ENCODE data around the gene COPS3. TPM values are rescaled to one million over a fixed set of nuclear protein-coding genes. Genes with fewer than 3 reads are reported as not detected.

COPS3 gene
- total and polyA plus RNA-seq, 9 of the 15 experiments (the other 6 are each of a cell fraction or from before 2014, with no cell fraction given) = 92.4 to 295 (median 167) TPM

DNA sequence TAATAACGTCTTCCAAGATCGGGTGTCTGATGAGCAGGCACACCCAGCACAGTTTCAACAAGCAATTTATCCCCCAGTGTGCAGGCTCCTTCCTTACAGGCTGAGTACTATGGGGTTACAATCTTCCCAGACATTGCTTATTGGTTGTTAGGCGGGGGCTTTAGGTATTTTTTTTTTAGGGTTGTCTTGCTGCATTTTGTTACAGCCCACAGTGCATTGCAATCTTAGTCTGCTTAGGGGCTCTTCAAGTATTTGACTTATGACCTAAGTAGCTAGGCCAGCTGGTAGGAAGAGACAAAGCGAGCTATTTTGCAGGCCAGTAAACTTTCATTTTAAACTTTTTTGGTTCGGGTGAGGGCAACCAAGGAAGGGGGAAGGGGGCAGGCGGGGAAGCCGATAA, 80.7 kb downstream of the COPS3 start:
- no peak for ATAC-seq
- no TSS peak for BruUV-seq (replicated peaks)
- WGBS (ENCODE audit: insufficient coverage, low coverage, missing lambda C conversion rate) = 89% methylated on average over 5 of the region's 7 CpGs
- CTCF ChIA-PET (ENCODE audit: low intra/inter-chr PET ratio) = no interaction called here
- Histone ChIP-seq H2AFZ (ENCODE audit: low read depth, low read length) (no peak overlapping the region), H3K4me3 (no peak overlapping the region), H3K4me1 (replicated peaks in 1 of 2; ENCODE audit: control insufficient read depth in 2 of 2, insufficient read depth in 2 of 2, low read length in 2 of 2) (peaks cover 10 to 20% of the 10 kb centered on the region in 2 experiments; a peak in 4 of 5 replicates), H3K4me2 (ENCODE audit: insufficient read depth, low read length) (no peak overlapping the region), H3K9me3 (replicated peaks; ENCODE audit: control insufficient read depth, insufficient read depth, low read depth, low read length) (no peaks in the 10 kb centered on the region), H3K27me3 (ENCODE audit: control insufficient read depth in 2 of 2, insufficient read depth in 2 of 2, low read length in 2 of 2) (no peaks in the 10 kb centered on the region), H3K36me3 (ENCODE audit: control insufficient read depth, insufficient read depth, low read length) (peaks cover 48% of the 10 kb centered on the region; the same call in 2 of the 3 replicates), H3K9me1 (ENCODE audit: control insufficient read depth, insufficient read depth, low read length) (no peaks in the 10 kb centered on the region), H3K27ac (ENCODE audit: extremely low read depth, low read depth, low read length) (no peak overlapping the region), H3K9ac (ENCODE audit: insufficient read depth in 1 of 2, low read depth in 2 of 2, low read length in 2 of 2) (no peak overlapping the region), H4K20me1 (replicated peaks; ENCODE audit: control insufficient read depth, insufficient read depth, low read length) (no peaks in the 10 kb centered on the region), H3K79me2 (ENCODE audit: control insufficient read depth, insufficient read depth, low read length) (peaks cover 41% of the 10 kb centered on the region)
- TF ChIP-seq DACH1 (IDR thresholded peaks at IDR 0.05; ENCODE audit: partially characterized antibody) (no peak), ZNF584 (CRISPR knock-in tag; IDR thresholded peaks at IDR 0.05; ENCODE audit: low read depth) (no peak), ERF (CRISPR knock-in tag; IDR thresholded peaks at IDR 0.05) (no peak), ZNF311 (CRISPR knock-in tag; IDR thresholded peaks at IDR 0.05) (no peak), XRCC4 (IDR thresholded peaks at IDR 0.05; ENCODE audit: extremely low read depth, insufficient read depth, insufficient read length) (no peak), NR2C1 (IDR thresholded peaks at IDR 0.05) (no peak), NR2C1 (tag; IDR thresholded peaks at IDR 0.05) (no peak), PHTF2 (CRISPR knock-in tag; IDR thresholded peaks at IDR 0.05) (no peak), BRCA1 (IDR thresholded peaks at IDR 0.05) (no peak), BRCA1 (CRISPR knock-in tag; IDR thresholded peaks at IDR 0.05) (no peak), THRAP3 (IDR thresholded peaks at IDR 0.05; ENCODE audit: borderline replicate concordance) (no peak), KAT7 (CRISPR knock-in tag; IDR thresholded peaks at IDR 0.05; ENCODE audit: borderline replicate concordance) (no peak)
- TF ChIP-seq, protein P1, sequence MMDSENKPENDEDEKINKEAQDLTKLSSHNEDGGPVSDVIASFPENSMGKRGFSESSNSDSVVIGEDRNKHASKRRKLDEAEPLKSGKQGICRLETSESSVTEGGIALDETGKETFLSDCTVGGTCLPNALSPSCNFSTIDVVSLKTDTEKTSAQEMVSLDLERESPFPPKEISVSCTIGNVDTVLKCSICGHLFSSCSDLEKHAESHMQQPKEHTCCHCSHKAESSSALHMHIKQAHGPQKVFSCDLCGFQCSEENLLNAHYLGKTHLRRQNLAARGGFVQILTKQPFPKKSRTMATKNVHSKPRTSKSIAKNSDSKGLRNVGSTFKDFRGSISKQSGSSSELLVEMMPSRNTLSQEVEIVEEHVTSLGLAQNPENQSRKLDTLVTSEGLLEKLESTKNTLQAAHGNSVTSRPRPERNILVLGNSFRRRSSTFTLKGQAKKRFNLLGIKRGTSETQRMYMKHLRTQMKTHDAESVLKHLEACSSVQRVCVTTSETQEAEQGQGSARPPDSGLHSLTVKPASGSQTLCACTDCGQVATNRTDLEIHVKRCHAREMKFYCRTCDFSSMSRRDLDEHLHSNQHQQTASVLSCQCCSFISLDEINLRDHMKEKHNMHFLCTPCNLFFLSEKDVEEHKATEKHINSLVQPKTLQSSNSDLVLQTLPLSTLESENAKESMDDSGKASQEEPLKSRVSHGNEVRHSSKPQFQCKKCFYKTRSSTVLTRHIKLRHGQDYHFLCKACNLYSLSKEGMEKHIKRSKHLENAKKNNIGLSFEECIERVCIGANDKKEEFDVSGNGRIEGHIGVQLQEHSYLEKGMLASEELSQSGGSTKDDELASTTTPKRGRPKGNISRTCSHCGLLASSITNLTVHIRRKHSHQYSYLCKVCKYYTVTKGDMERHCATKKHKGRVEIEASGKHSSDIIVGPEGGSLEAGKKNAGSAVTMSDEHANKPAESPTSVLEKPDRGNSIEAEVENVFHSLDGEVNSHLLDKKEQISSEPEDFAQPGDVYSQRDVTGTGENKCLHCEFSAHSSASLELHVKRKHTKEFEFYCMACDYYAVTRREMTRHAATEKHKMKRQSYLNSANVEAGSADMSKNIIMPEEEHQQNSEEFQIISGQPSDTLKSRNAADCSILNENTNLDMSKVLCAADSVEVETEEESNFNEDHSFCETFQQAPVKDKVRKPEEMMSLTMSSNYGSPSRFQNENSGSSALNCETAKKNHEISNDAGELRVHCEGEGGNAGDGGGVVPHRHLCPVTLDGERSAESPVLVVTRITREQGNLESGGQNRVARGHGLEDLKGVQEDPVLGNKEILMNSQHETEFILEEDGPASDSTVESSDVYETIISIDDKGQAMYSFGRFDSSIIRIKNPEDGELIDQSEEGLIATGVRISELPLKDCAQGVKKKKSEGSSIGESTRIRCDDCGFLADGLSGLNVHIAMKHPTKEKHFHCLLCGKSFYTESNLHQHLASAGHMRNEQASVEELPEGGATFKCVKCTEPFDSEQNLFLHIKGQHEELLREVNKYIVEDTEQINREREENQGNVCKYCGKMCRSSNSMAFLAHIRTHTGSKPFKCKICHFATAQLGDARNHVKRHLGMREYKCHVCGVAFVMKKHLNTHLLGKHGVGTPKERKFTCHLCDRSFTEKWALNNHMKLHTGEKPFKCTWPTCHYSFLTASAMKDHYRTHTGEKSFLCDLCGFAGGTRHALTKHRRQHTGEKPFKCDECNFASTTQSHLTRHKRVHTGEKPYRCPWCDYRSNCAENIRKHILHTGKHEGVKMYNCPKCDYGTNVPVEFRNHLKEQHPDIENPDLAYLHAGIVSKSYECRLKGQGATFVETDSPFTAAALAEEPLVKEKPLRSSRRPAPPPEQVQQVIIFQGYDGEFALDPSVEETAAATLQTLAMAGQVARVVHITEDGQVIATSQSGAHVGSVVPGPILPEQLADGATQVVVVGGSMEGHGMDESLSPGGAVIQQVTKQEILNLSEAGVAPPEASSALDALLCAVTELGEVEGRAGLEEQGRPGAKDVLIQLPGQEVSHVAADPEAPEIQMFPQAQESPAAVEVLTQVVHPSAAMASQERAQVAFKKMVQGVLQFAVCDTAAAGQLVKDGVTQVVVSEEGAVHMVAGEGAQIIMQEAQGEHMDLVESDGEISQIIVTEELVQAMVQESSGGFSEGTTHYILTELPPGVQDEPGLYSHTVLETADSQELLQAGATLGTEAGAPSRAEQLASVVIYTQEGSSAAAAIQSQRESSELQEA (IDR thresholded peaks at IDR 0.05; ENCODE audit: low read depth) = no peak
- TF ChIP-seq, protein P2, sequence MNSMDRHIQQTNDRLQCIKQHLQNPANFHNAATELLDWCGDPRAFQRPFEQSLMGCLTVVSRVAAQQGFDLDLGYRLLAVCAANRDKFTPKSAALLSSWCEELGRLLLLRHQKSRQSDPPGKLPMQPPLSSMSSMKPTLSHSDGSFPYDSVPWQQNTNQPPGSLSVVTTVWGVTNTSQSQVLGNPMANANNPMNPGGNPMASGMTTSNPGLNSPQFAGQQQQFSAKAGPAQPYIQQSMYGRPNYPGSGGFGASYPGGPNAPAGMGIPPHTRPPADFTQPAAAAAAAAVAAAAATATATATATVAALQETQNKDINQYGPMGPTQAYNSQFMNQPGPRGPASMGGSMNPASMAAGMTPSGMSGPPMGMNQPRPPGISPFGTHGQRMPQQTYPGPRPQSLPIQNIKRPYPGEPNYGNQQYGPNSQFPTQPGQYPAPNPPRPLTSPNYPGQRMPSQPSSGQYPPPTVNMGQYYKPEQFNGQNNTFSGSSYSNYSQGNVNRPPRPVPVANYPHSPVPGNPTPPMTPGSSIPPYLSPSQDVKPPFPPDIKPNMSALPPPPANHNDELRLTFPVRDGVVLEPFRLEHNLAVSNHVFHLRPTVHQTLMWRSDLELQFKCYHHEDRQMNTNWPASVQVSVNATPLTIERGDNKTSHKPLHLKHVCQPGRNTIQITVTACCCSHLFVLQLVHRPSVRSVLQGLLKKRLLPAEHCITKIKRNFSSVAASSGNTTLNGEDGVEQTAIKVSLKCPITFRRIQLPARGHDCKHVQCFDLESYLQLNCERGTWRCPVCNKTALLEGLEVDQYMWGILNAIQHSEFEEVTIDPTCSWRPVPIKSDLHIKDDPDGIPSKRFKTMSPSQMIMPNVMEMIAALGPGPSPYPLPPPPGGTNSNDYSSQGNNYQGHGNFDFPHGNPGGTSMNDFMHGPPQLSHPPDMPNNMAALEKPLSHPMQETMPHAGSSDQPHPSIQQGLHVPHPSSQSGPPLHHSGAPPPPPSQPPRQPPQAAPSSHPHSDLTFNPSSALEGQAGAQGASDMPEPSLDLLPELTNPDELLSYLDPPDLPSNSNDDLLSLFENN (IDR thresholded peaks at IDR 0.05; ENCODE audit: low read depth in 2 of 2, low read length in 2 of 2) = no peak
- in situ Hi-C loops (cut with MboI) (no loop called here), intact Hi-C loops (cut with micrococcal nuclease) (no loop called here)
- POLR2A ChIA-PET = no interaction called here
- no peak for FAIRE-seq
- no peak for DNase-seq (ENCODE audit: extremely low read depth in 1 of 4, low spot score in 3 of 4)

All from K562 (cell line).